ENCODE results near the gene GSTM3. TPM values are rescaled to one million over a fixed set of nuclear protein-coding genes. Genes with fewer than 3 reads are reported as not detected.
A peak's percentile ranks its signal among the peaks of the same experiment; 100 is the strongest.

The GSTM3 gene
- 100 to 1,000 TPM in 1 of 4 donors, 10 to 100 TPM in 3; 34.4 to 223 (median 62.8) TPM for total RNA-seq

DNA sequence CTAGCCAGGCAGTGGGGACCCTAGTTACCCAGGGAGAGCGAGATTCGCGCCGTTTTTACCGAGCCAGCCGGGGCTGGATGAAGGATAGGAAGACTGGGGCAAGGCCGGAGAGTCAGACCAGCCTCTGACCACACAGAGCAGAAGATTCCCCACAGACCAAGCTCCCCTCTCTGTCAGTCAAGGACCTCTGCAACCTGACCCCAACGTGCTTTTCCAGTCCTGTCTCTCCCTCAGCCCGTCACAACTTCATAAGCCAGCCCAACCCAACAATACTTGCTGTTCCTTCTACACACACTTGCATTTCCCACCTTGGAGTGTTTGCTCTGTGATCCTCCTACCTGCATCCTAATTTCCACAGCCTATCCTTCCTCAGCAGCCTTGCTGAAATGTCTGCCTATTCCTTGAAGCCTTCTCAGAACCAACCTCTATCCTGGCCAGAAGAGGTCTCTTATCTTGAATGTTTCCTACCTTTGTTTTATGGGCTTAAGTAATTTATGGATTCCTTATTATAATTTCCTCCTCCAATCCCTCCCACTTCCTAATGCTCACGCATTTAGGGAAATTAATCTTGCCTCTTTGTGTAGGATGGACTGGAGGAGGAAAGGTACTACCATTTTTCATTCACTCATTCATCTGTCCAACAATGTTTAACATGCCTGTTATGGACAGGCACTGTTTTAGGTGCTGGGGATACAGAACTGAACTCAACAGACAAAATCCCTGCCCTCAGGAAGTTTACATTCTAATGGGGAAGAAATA is at the start of gene GSTM3:
Gene GSTM3 (minus strand): TSS at position 424 of the 759 bp plus-strand sequence. CDS start 751 bp downstream, outside the sequence.
- TF ChIP-seq, protein P1, sequence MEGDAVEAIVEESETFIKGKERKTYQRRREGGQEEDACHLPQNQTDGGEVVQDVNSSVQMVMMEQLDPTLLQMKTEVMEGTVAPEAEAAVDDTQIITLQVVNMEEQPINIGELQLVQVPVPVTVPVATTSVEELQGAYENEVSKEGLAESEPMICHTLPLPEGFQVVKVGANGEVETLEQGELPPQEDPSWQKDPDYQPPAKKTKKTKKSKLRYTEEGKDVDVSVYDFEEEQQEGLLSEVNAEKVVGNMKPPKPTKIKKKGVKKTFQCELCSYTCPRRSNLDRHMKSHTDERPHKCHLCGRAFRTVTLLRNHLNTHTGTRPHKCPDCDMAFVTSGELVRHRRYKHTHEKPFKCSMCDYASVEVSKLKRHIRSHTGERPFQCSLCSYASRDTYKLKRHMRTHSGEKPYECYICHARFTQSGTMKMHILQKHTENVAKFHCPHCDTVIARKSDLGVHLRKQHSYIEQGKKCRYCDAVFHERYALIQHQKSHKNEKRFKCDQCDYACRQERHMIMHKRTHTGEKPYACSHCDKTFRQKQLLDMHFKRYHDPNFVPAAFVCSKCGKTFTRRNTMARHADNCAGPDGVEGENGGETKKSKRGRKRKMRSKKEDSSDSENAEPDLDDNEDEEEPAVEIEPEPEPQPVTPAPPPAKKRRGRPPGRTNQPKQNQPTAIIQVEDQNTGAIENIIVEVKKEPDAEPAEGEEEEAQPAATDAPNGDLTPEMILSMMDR (IDR thresholded peaks at IDR 0.05), result no peak
- peak; percentile 22 for ATAC-seq (ENCODE audit: low FRiP score)
- DNase-seq (ENCODE audit: low spot score), result no peak

DNA sequence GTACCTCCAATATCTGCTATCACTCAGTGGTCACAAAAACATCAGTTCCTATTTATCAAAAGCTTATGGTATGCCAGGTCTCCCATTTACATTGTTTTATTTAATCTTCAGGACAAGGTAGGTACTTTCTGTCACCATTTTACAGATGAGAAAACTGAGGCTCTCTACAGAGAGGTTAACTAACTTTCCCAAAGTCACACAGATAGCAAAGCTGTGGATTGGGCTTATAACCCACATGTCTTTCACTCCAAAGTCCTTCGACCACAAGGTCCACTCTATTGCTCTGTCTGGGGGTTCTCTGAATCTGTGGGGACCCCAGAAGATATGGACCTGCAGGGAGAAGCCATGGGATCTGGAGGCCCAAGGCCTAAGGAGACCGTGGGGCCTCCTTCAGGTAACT is 49.5 kb upstream of the GSTM3 start:
- TF ChIP-seq, protein P1 (IDR thresholded peaks at IDR 0.05), result no peak
- DNase-seq (ENCODE audit: low spot score) (no peak), ATAC-seq (ENCODE audit: low FRiP score) (no peak)

DNA sequence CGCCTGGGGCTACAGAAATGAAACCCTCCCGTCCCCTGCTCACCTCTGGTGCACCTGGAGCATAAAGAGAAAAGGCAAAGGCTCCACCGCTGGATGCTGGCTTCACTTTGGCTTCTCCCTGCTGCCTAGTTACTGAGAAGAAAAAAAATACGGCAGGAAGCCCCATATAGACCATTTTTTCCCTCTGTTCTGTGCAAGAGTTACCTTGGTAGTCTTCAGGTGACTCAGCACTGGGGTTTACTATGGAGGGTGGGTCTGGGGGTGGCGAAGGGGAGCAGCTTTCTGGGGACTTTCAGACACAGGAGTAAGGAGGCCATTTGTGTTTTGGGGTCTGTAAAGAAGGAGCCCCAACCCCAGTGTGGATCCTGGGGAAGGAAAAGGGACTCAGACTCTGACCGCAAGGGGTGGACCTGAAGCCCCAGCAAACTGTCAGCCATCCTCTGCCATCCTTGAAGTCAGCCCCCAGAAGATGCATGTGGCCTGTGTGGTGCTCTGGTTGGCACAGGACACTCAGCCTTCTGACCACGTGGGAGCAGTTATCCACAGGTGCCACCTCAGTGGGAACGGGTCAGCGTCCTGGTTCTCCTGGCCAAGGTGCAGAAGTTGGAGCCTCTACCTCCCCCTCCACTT is 48.8 kb upstream of the GSTM3 start:
- ATAC-seq (ENCODE audit: low FRiP score), result no peak
- peak; percentile 20 for DNase-seq (ENCODE audit: low spot score)
- TF ChIP-seq, protein P1 (IDR thresholded peaks at IDR 0.05), result no peak

GRCh38 chr1:109788695-109789521 is 48.1 kb upstream of the GSTM3 start:
- TF ChIP-seq, protein P1 (IDR thresholded peaks at IDR 0.05), result no peak
- peak; percentile 18 for DNase-seq (ENCODE audit: low spot score)
- ATAC-seq (ENCODE audit: low FRiP score), result no peak

- DNase-seq (ENCODE audit: low spot score), result peak; percentile 18
- ATAC-seq (ENCODE audit: low FRiP score), result no peak
- TF ChIP-seq, protein P1 (IDR thresholded peaks at IDR 0.05), result no peak
These were observed 47.2 kb upstream of the GSTM3 start for GRCh38 chr1:109787845-109788601.

- DNase-seq (ENCODE audit: low spot score), result peak; percentile 20
- TF ChIP-seq, protein P1 (IDR thresholded peaks at IDR 0.05), result no peak
These were observed 46.5 kb upstream of the GSTM3 start for GRCh38 chr1:109787211-109787844.

More at GRCh38 chr1:109787211-109787844, 46.5 kb upstream of the GSTM3 start:
- ATAC-seq (ENCODE audit: low FRiP score), result no peak
